ENCODE measurements around the gene ULK1. TPM values are rescaled to one million over a fixed set of nuclear protein-coding genes. Genes with fewer than 3 reads are reported as not detected.

Gene ULK1
- total and polyA plus RNA-seq, 2 of the 13 experiments (the other 11 are each of a cell fraction or from before 2014, with no cell fraction given): 2.8 to 10.1 TPM

GRCh38 chr12:131860472-131861260 lies 33.8 kb upstream of the ULK1 start (continued):
- TF ChIP-seq ZNF567 (CRISPR knock-in tag; IDR thresholded peaks at IDR 0.05; ENCODE audit: borderline replicate concordance): 0 out of 2 replicates have a peak, but pooled peaks have one; percentile 37
- TF ChIP-seq NR2F2 (IDR thresholded peaks at IDR 0.05; ENCODE audit: borderline replicate concordance, low read depth): peak; percentile 89; the same call in 1 of the 2 replicates
- peak; percentile 88 for TF ChIP-seq ARHGAP35 (CRISPR knock-in tag; IDR thresholded peaks at IDR 0.05; ENCODE audit: borderline replicate concordance)
- peak; percentile 54; the same call in 1 of the 2 replicates for TF ChIP-seq MAZ (IDR thresholded peaks at IDR 0.05; ENCODE audit: borderline replicate concordance, low read depth, low read length)
- peak; percentile 96 for TF ChIP-seq MAZ (CRISPR knock-in tag; IDR thresholded peaks at IDR 0.05; ENCODE audit: low read depth)
- TF ChIP-seq ZNF687 (CRISPR knock-in tag; IDR thresholded peaks at IDR 0.05): peak; percentile 93
- TF ChIP-seq ZFAT (CRISPR knock-in tag; conservative IDR thresholded peaks at IDR 0.05): no peak
- peak; percentile 97 for TF ChIP-seq ZNF768 (CRISPR knock-in tag; IDR thresholded peaks at IDR 0.05)
- TF ChIP-seq ZNF367 (CRISPR knock-in tag; IDR thresholded peaks at IDR 0.05; ENCODE audit: borderline replicate concordance): no peak
- TF ChIP-seq ZNF547 (CRISPR knock-in tag; IDR thresholded peaks at IDR 0.05): peak; percentile 83; the same call in 1 of the 2 replicates
- TF ChIP-seq SP4 (CRISPR knock-in tag; IDR thresholded peaks at IDR 0.05): peak; percentile 79
- TF ChIP-seq SNAI1 (CRISPR knock-in tag; IDR thresholded peaks at IDR 0.05; ENCODE audit: borderline replicate concordance): 0 out of 2 replicates have a peak, but pooled peaks have one; percentile 80
- peak; percentile 93 for TF ChIP-seq ZNF792 (CRISPR knock-in tag; IDR thresholded peaks at IDR 0.05)
- no peak for TF ChIP-seq ZNF468 (CRISPR knock-in tag; IDR thresholded peaks at IDR 0.05)
- peak; percentile 99 for TF ChIP-seq HIVEP1 (CRISPR knock-in tag; IDR thresholded peaks at IDR 0.05)
- TF ChIP-seq ZNF446 (CRISPR knock-in tag; IDR thresholded peaks at IDR 0.05): 0 out of 2 replicates have a peak, but pooled peaks have one; percentile 61
- TF ChIP-seq NKX3-1 (CRISPR knock-in tag; IDR thresholded peaks at IDR 0.05): no peak
- TF ChIP-seq ATF7-NPFF (CRISPR knock-in tag; IDR thresholded peaks at IDR 0.05; ENCODE audit: low read depth): peak; percentile 70
- TF ChIP-seq EHMT2 (IDR thresholded peaks at IDR 0.05; ENCODE audit: borderline replicate concordance, low read depth, low read length): no peak
- TF ChIP-seq THYN1 (CRISPR knock-in tag; IDR thresholded peaks at IDR 0.05; ENCODE audit: borderline replicate concordance, low read depth): no peak
- peak; percentile 99 for TF ChIP-seq RARA (CRISPR knock-in tag; IDR thresholded peaks at IDR 0.05)
- no peak for TF ChIP-seq IRF1 (CRISPR knock-in tag; IDR thresholded peaks at IDR 0.05; ENCODE audit: low read depth)
- TF ChIP-seq ZSCAN25 (CRISPR knock-in tag; IDR thresholded peaks at IDR 0.05): peak; percentile 95
- TF ChIP-seq IRF9 (CRISPR knock-in tag; IDR thresholded peaks at IDR 0.05; ENCODE audit: borderline replicate concordance): peak; percentile 93
- peak; percentile 81 for TF ChIP-seq NCOA1 (CRISPR knock-in tag; IDR thresholded peaks at IDR 0.05)

All from HepG2 (cell line).